ENCODE measurements around the gene CNOT3. TPM values are rescaled to one million over a fixed set of nuclear protein-coding genes. Genes with fewer than 3 reads are reported as not detected.

Gene CNOT3
- total and polyA plus RNA-seq, 2 experiments from 2014 or later: 12.0 to 50.1 TPM

GRCh38 chr19:54145541-54146158 is 8.1 kb downstream of the CNOT3 start:
- no peak overlapping the region for H3K4me2 ChIP-seq

GRCh38 chr19:54147676-54148075 is 10.1 kb downstream of the CNOT3 start:
- H3K27me3 ChIP-seq: no peaks in the 10 kb centered on the region
- H3K9me2 ChIP-seq (replicated peaks; ENCODE audit: insufficient read depth): no peaks in the 10 kb centered on the region
- H3K79me2 ChIP-seq: peaks cover 2% of the 10 kb centered on the region
- DNase-seq (ENCODE audit: low spot score): no peak
- no peaks in the 10 kb centered on the region for H3K4me1 ChIP-seq (ENCODE audit: insufficient read depth)
- 68% methylated on average over 3 of the region's 3 CpGs for WGBS (ENCODE audit: low lambda C conversion rate, missing lambda C conversion rate)
- H2AFZ ChIP-seq: no peak overlapping the region
- H3K4me2 ChIP-seq: no peak overlapping the region
- H3K4me3 ChIP-seq: no peak overlapping the region
- H3K36me3 ChIP-seq (replicated peaks; ENCODE audit: insufficient read depth, low read depth): peaks cover 7% of the 10 kb centered on the region
- no peaks in the 10 kb centered on the region for H3K9me3 ChIP-seq (ENCODE audit: low read depth)
- no peak overlapping the region for H3K27ac ChIP-seq
- peaks cover 11% of the 10 kb centered on the region for H4K20me1 ChIP-seq (ENCODE audit: insufficient read depth, poor library complexity, severe bottlenecking)
- TF ChIP-seq EZH2phosphoT487 (IDR thresholded peaks at IDR 0.05; ENCODE audit: low read depth, severe bottlenecking, unreplicated experiment): no peak
- no peak for TF ChIP-seq EZH2 (IDR thresholded peaks at IDR 0.05; ENCODE audit: borderline replicate concordance)
- no peak for TF ChIP-seq CTCF (IDR thresholded peaks at IDR 0.05; ENCODE audit: poor library complexity)

More at GRCh38 chr19:54145541-54146158, 8.1 kb downstream of the CNOT3 start:
- peaks cover 21% of the 10 kb centered on the region for H3K79me2 ChIP-seq
- no peak overlapping the region for H3K27ac ChIP-seq
- no peak for TF ChIP-seq CTCF (IDR thresholded peaks at IDR 0.05; ENCODE audit: poor library complexity)
- no peak for TF ChIP-seq EZH2phosphoT487 (IDR thresholded peaks at IDR 0.05; ENCODE audit: low read depth, severe bottlenecking, unreplicated experiment)
- no peak for TF ChIP-seq EZH2 (IDR thresholded peaks at IDR 0.05; ENCODE audit: borderline replicate concordance)
- no peak for DNase-seq (ENCODE audit: low spot score)
- H2AFZ ChIP-seq: no peak overlapping the region
- H3K27me3 ChIP-seq: no peaks in the 10 kb centered on the region
- H3K4me1 ChIP-seq (ENCODE audit: insufficient read depth): no peaks in the 10 kb centered on the region
- peaks cover 31% of the 10 kb centered on the region for H4K20me1 ChIP-seq (ENCODE audit: insufficient read depth, poor library complexity, severe bottlenecking)
- peaks cover 7% of the 10 kb centered on the region for H3K36me3 ChIP-seq (replicated peaks; ENCODE audit: insufficient read depth, low read depth)
- H3K9me2 ChIP-seq (replicated peaks; ENCODE audit: insufficient read depth): no peaks in the 10 kb centered on the region
- H3K9me3 ChIP-seq (ENCODE audit: low read depth): no peaks in the 10 kb centered on the region
- WGBS (ENCODE audit: low lambda C conversion rate, missing lambda C conversion rate): 98% methylated on average over 22 of the region's 28 CpGs
- H3K4me3 ChIP-seq: no peak overlapping the region

GRCh38 chr19:54148158-54148557 is 10.6 kb downstream of the CNOT3 start:
- 97% methylated on average over 7 of the region's 19 CpGs for WGBS (ENCODE audit: low lambda C conversion rate, missing lambda C conversion rate)

More at GRCh38 chr19:54148158-54148557, 10.6 kb downstream of the CNOT3 start:
- no peaks in the 10 kb centered on the region for H3K4me1 ChIP-seq (ENCODE audit: insufficient read depth)
- H3K27ac ChIP-seq: no peak overlapping the region
- DNase-seq (ENCODE audit: low spot score): no peak
- H4K20me1 ChIP-seq (ENCODE audit: insufficient read depth, poor library complexity, severe bottlenecking): peaks cover 6% of the 10 kb centered on the region
- H3K4me3 ChIP-seq: no peak overlapping the region
- no peaks in the 10 kb centered on the region for H3K9me2 ChIP-seq (replicated peaks; ENCODE audit: insufficient read depth)
- TF ChIP-seq CTCF (IDR thresholded peaks at IDR 0.05; ENCODE audit: poor library complexity) (no peak), EZH2 (IDR thresholded peaks at IDR 0.05; ENCODE audit: borderline replicate concordance) (no peak)
- H3K9me3 ChIP-seq (ENCODE audit: low read depth): no peaks in the 10 kb centered on the region
- no peak overlapping the region for H2AFZ ChIP-seq
- H3K4me2 ChIP-seq: no peak overlapping the region
- no peaks in the 10 kb centered on the region for H3K27me3 ChIP-seq
- H3K36me3 ChIP-seq (replicated peaks; ENCODE audit: insufficient read depth, low read depth): peaks cover 7% of the 10 kb centered on the region
- no peaks in the 10 kb centered on the region for H3K79me2 ChIP-seq
